Right ventricle myocardium inferior (tissue), 1 donor: Measurements from ENCODE around the gene CYFIP1. TPM values are rescaled to one million over a fixed set of nuclear protein-coding genes. Genes with fewer than 3 reads are reported as not detected.

Experiments used
- ATAC-seq: fragments of 200-7000 bp; cut with Tn5 transposase; one replicate; pipeline ENCODE4 v1.9.1; 2020; ENCODE audit warnings: mild to moderate bottlenecking, moderate library complexity
- DNase-seq: peaks from one replicate; pipeline ENCODE4 v3.0.0; 2021; ENCODE audit errors: missing footprints
- intact Hi-C: fragments of 100-400 bp; cut with DNase I; formaldehyde crosslinking; loops from one replicate; pipeline ENCODE4 v1.11.0; 2022
- total RNA-seq: library from RNA; stranded (reverse); fragmentation: NEBNext Ultra II Directional; extraction: Animal tissue kit (Norgen Biotek cat#: 25700); gene quantifications from one replicate; pipeline ENCODE4 v1.2.1, GENCODE V29; 2021
- donor health status: DM: no; HTN: yes; CAD: no; lungs with severe emphysema.

The CYFIP1 gene
- total RNA-seq, 1 donor from 2014 or later: 32.1 TPM

- ATAC-seq (no peak), DNase-seq (no peak)
- intact Hi-C loops: no loop called here
Observed at GRCh38 chr15:22884344-22884743, 95.8 kb downstream of the CYFIP1 start.

- DNase-seq: no peak
- ATAC-seq: no peak
- intact Hi-C loops: no loop called here
Observed at GRCh38 chr15:22883196-22883595, 97.0 kb downstream of the CYFIP1 start.

- no peak for ATAC-seq
- intact Hi-C loops: no loop called here
- no peak for DNase-seq
Observed at GRCh38 chr15:22881739-22882440, 98.3 kb downstream of the CYFIP1 start.

- DNase-seq (no peak), ATAC-seq (no peak)
- intact Hi-C loops: no loop called here
Observed at GRCh38 chr15:22880981-22881738, 99.0 kb downstream of the CYFIP1 start.

- no peak for ATAC-seq
- DNase-seq: no peak
- intact Hi-C loops: no loop called here
Observed at GRCh38 chr15:22880068-22880980, 99.8 kb downstream of the CYFIP1 start.

GRCh38 chr15:22878103-22878502 is 102.1 kb downstream of the CYFIP1 start:
- DNase-seq: no peak
- intact Hi-C loops: loop anchor here (5.0 kb wide), 1 partner anchor 54 kb away; no protein-coding TSS in a partner anchor
- ATAC-seq: no peak

- intact Hi-C loops: loop anchor here (5.0 kb wide), 1 partner anchor 55 kb away; no protein-coding TSS in a partner anchor
- no peak for ATAC-seq
Observed at GRCh38 chr15:22877607-22878006, 102.6 kb downstream of the CYFIP1 start.

GRCh38 chr15:22877117-22877516 is 103.1 kb downstream of the CYFIP1 start:
- DNase-seq (no peak), ATAC-seq (no peak)
- intact Hi-C loops: loop anchor here (5.0 kb wide), 1 partner anchor 55 kb away; no protein-coding TSS in a partner anchor

More at GRCh38 chr15:22877607-22878006, 102.6 kb downstream of the CYFIP1 start:
- no peak for DNase-seq

GRCh38 chr15:22874966-22875365 is 105.2 kb downstream of the CYFIP1 start:
- intact Hi-C loops: loop anchor here (5.0 kb wide), 1 partner anchor 57 kb away; no protein-coding TSS in a partner anchor
- no peak for ATAC-seq
- DNase-seq: no peak

GRCh38 chr15:22874256-22874655 is 105.9 kb downstream of the CYFIP1 start:
- intact Hi-C loops: no loop called here
- DNase-seq (no peak), ATAC-seq (no peak)

- DNase-seq (no peak), ATAC-seq (no peak)
- intact Hi-C loops: no loop called here
Observed at GRCh38 chr15:22873841-22874240, 106.3 kb downstream of the CYFIP1 start.

GRCh38 chr15:22872936-22873701 is 107.0 kb downstream of the CYFIP1 start:
- intact Hi-C loops: no loop called here
- no peak for ATAC-seq
- no peak for DNase-seq

- intact Hi-C loops: no loop called here
- DNase-seq (no peak), ATAC-seq (no peak)
Observed at GRCh38 chr15:22871481-22872086, 108.6 kb downstream of the CYFIP1 start.

GRCh38 chr15:22870865-22871264 is 109.3 kb downstream of the CYFIP1 start:
- ATAC-seq: no peak
- intact Hi-C loops: no loop called here

GRCh38 chr15:22869856-22870255 is 110.3 kb downstream of the CYFIP1 start:
- DNase-seq (no peak), ATAC-seq (no peak)
- intact Hi-C loops: no loop called here

More at GRCh38 chr15:22870865-22871264, 109.3 kb downstream of the CYFIP1 start:
- DNase-seq: no peak

- no peak for DNase-seq
- no peak for ATAC-seq
- intact Hi-C loops: no loop called here
Observed at GRCh38 chr15:22868928-22869327, 111.2 kb downstream of the CYFIP1 start.

- DNase-seq (no peak), ATAC-seq (no peak)
- intact Hi-C loops: no loop called here
Observed at GRCh38 chr15:22868495-22868894, 111.7 kb downstream of the CYFIP1 start.

GRCh38 chr15:22867886-22868285 is 112.3 kb downstream of the CYFIP1 start:
- DNase-seq: no peak
- intact Hi-C loops: no loop called here
- no peak for ATAC-seq
